ENCODE measurements around the gene GLIS1. TPM values are rescaled to one million over a fixed set of nuclear protein-coding genes. Genes with fewer than 3 reads are reported as not detected.

Gene GLIS1
- polyA plus RNA-seq, 3 donors = not detected

DNA sequence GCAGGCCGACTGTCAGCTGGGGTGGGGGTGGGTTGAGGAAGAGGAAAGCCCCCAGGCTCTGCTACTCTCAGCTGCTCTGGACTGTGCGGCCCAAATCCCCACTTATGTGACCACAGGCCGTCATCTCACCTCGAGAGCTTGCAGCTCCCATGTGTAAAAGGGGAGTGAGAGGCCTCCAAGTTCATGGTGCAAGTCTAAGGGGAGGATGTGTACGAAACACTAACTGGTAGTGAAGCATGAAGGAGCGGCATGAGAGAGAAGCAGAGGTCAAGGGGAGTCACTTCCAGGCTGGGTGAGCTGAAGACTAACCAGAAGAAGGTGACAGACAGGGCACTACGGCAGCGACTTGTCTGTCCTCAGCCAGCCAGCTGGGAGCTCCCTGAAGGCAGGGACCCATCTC lies 43.8 kb downstream of the GLIS1 start:
- Histone ChIP-seq H3K4me1 (ENCODE audit: control insufficient read depth in 1 of 2, insufficient read depth in 2 of 2, low read length in 2 of 2) (no peaks in the 10 kb centered on the region), H3K27ac (ENCODE audit: low read depth in 1 of 2, low read length in 2 of 2) (no peak overlapping the region), H3K36me3 (replicated peaks in 1 of 2; ENCODE audit: control insufficient read depth in 1 of 2, insufficient read depth in 2 of 2, low read length in 2 of 2) (no peaks in the 10 kb centered on the region), H3K9ac (ENCODE audit: insufficient read depth, low read length, poor library complexity, severe bottlenecking) (no peak overlapping the region), H2AFZ (ENCODE audit: insufficient read depth, low read depth, low read length, poor library complexity, severe bottlenecking) (no peak overlapping the region), H3K9me3 (replicated peaks in 1 of 2; ENCODE audit: control insufficient read depth in 1 of 2, insufficient read depth in 1 of 2, low read length in 2 of 2) (no peaks in the 10 kb centered on the region), H3K4me3 (replicated peaks in 1 of 3; ENCODE audit: low read depth in 2 of 3, low read length in 3 of 3) (no peak overlapping the region), H3K27me3 (ENCODE audit: control insufficient read depth in 2 of 2, insufficient read depth in 2 of 2, low read length in 2 of 2) (no peaks in the 10 kb centered on the region), H3K4me2 (replicated peaks; ENCODE audit: extremely low read depth, low read length, poor library complexity, severe bottlenecking) (no peak overlapping the region), H4K20me1 (ENCODE audit: insufficient read depth, low read length) (no peaks in the 10 kb centered on the region), H3K79me2 (ENCODE audit: insufficient read depth, low read length) (no peaks in the 10 kb centered on the region)
- WGBS (ENCODE audit: insufficient coverage) = 99% methylated on average over 5 of the region's 8 CpGs
- H3K4me1 Mint-ChIP-seq = peaks cover 8% of the 10 kb centered on the region
- intact Hi-C loops (cut with micrococcal nuclease) = no loop called here
- no peaks in the 10 kb centered on the region for H3K36me3 Mint-ChIP-seq
- no peak for TF ChIP-seq CTCF (IDR thresholded peaks at IDR 0.05)
- H3K27ac Mint-ChIP-seq = no peak overlapping the region
- no peak for DNase-seq
- peaks cover 0 to 5% (median 3%) of the 10 kb centered on the region in 3 donors for H3K27me3 Mint-ChIP-seq (ENCODE audit: low read depth in 3 of 3)
- no peaks in the 10 kb centered on the region for H3K9me3 Mint-ChIP-seq
- H3K4me3 Mint-ChIP-seq = no peak overlapping the region

- no peak overlapping the region for H3K27ac ChIP-seq (ENCODE audit: low read depth in 1 of 2, low read length in 2 of 2)
- Mint-ChIP-seq H3K27ac (no peak overlapping the region), H3K4me1 (peaks cover 8% of the 10 kb centered on the region), H3K4me3 (no peak overlapping the region), H3K27me3 (ENCODE audit: low read depth in 3 of 3) (peaks cover 0 to 5% (median 3%) of the 10 kb centered on the region in 3 donors), H3K36me3 (no peaks in the 10 kb centered on the region), H3K9me3 (no peaks in the 10 kb centered on the region)
- no peak for DNase-seq
- H3K4me3 ChIP-seq (replicated peaks in 1 of 3; ENCODE audit: low read depth in 2 of 3, low read length in 3 of 3) = no peak overlapping the region
- no peak for TF ChIP-seq CTCF (IDR thresholded peaks at IDR 0.05)
- no peaks in the 10 kb centered on the region for H3K36me3 ChIP-seq (replicated peaks in 1 of 2; ENCODE audit: control insufficient read depth in 1 of 2, insufficient read depth in 2 of 2, low read length in 2 of 2)
- no peaks in the 10 kb centered on the region for H3K9me3 ChIP-seq (replicated peaks in 1 of 2; ENCODE audit: control insufficient read depth in 1 of 2, insufficient read depth in 1 of 2, low read length in 2 of 2)
- no peaks in the 10 kb centered on the region for H4K20me1 ChIP-seq (ENCODE audit: insufficient read depth, low read length)
- no peaks in the 10 kb centered on the region for H3K4me1 ChIP-seq (ENCODE audit: control insufficient read depth in 1 of 2, insufficient read depth in 2 of 2, low read length in 2 of 2)
- intact Hi-C loops (cut with micrococcal nuclease) = loop anchor here in 1 of 2 donors (5.0 kb wide), 1 partner anchor 387 kb away; no protein-coding TSS in a partner anchor
- no peak overlapping the region for H3K9ac ChIP-seq (ENCODE audit: insufficient read depth, low read length, poor library complexity, severe bottlenecking)
- H3K4me2 ChIP-seq (replicated peaks; ENCODE audit: extremely low read depth, low read length, poor library complexity, severe bottlenecking) = no peak overlapping the region
- WGBS (ENCODE audit: insufficient coverage) = 93% methylated on average over 7 of the region's 10 CpGs
- H3K27me3 ChIP-seq (ENCODE audit: control insufficient read depth in 2 of 2, insufficient read depth in 2 of 2, low read length in 2 of 2) = no peaks in the 10 kb centered on the region
- H3K79me2 ChIP-seq (ENCODE audit: insufficient read depth, low read length) = no peaks in the 10 kb centered on the region
- no peak overlapping the region for H2AFZ ChIP-seq (ENCODE audit: insufficient read depth, low read depth, low read length, poor library complexity, severe bottlenecking)
Measured at GRCh38 chr1:53694718-53695091, 44.3 kb downstream of the GLIS1 start.
